CD14-positive monocyte (primary cell): Measurements from ENCODE around the gene CREBL2. TPM values are rescaled to one million over a fixed set of nuclear protein-coding genes. Genes with fewer than 3 reads are reported as not detected.
A peak's percentile ranks its signal among the peaks of the same experiment; 100 is the strongest.

Experiments used
- DNase-seq, 3 donors: peaks; one replicate each; pipeline ENCODE4 v3.0.0-alpha.2; 2011 to 2022
- H2AFZ ChIP-seq: 2 replicates; pipeline ENCODE4 v1.6.0; 2012; ENCODE audit warnings: mild to moderate bottlenecking, low read depth, low read length, inconsistent platforms; ENCODE audit not compliant: insufficient read depth, poor library complexity, severe bottlenecking
- H3K27ac ChIP-seq, 2 donors: 1 replicate in 1 of 2; 2 replicates in 1 of 2; pipeline ENCODE4 v1.5.1; 2012 to 2013; ENCODE audit warnings: low read length in 2 of 2, control low read depth in 1 of 2, inconsistent platforms in 1 of 2, low read depth in 1 of 2, mild to moderate bottlenecking in 1 of 2
- H3K27me3 ChIP-seq, 2 donors: one replicate each; pipeline versions ENCODE4 v1.6.0 to v1.6.1; 2011 to 2013; ENCODE audit warnings: low read length in 2 of 2; ENCODE audit not compliant: control insufficient read depth in 2 of 2, insufficient read depth in 2 of 2
- H3K36me3 ChIP-seq, 2 donors: replicated peaks in 1 of 2; 1 replicate in 1 of 2; 2 replicates in 1 of 2; pipeline versions ENCODE4 v1.5.1 to v1.6.1; 2012 to 2013; ENCODE audit warnings: low read length in 2 of 2, control low read depth in 1 of 2, inconsistent platforms in 1 of 2, mild to moderate bottlenecking in 1 of 2; ENCODE audit not compliant: insufficient read depth in 2 of 2, control insufficient read depth in 1 of 2
- H3K4me1 ChIP-seq, 2 donors: 1 replicate in 1 of 2; 2 replicates in 1 of 2; pipeline versions ENCODE4 v1.5.1 to v1.6.1; 2012 to 2013; ENCODE audit warnings: low read length in 2 of 2, control low read depth in 1 of 2, inconsistent platforms in 1 of 2, mild to moderate bottlenecking in 1 of 2, moderate library complexity in 1 of 2; ENCODE audit not compliant: insufficient read depth in 2 of 2, control insufficient read depth in 1 of 2
- H3K4me2 ChIP-seq: replicated peaks from 2 replicates; pipeline ENCODE3; 2012; ENCODE audit warnings: low read length, moderate library complexity, mild to moderate bottlenecking; ENCODE audit not compliant: poor library complexity, severe bottlenecking; ENCODE audit errors: extremely low read depth
- H3K4me3 ChIP-seq, 3 experiments: fragments of 200-600 bp in 1 of 3; sonication (generic) in 1 of 3; replicated peaks in 1 of 3; 1 replicate in 2 of 3; 2 replicates in 1 of 3; pipeline ENCODE4 v1.5.1; 2011 to 2013; ENCODE audit warnings: low read length in 3 of 3, mild to moderate bottlenecking in 3 of 3, control low read depth in 2 of 3, low read depth in 2 of 3, inconsistent platforms in 1 of 3, moderate library complexity in 1 of 3
- H3K79me2 ChIP-seq: 2 replicates; pipeline ENCODE4 v1.6.0; 2012; ENCODE audit warnings: mild to moderate bottlenecking, control low read depth, inconsistent platforms, low read length, moderate library complexity; ENCODE audit not compliant: insufficient read depth
- H3K9ac ChIP-seq: 2 replicates; pipeline ENCODE4 v1.6.0; 2017; ENCODE audit warnings: low read length, mild to moderate bottlenecking; ENCODE audit not compliant: insufficient read depth, poor library complexity, severe bottlenecking
- H3K9me3 ChIP-seq, 2 donors: replicated peaks in 1 of 2; 1 replicate in 1 of 2; 2 replicates in 1 of 2; pipeline versions ENCODE4 v1.5.1 to v1.6.1; 2012 to 2013; ENCODE audit warnings: low read length in 2 of 2, control low read depth in 1 of 2; ENCODE audit not compliant: control insufficient read depth in 1 of 2, insufficient read depth in 1 of 2
- H4K20me1 ChIP-seq: 2 replicates; pipeline ENCODE4 v1.6.0; 2012; ENCODE audit warnings: mild to moderate bottlenecking, low read length, control low read depth, moderate library complexity; ENCODE audit not compliant: insufficient read depth
- H3K27ac Mint-ChIP-seq, 7 donors: one replicate each; pipeline ENCODE4 v1.8.0; 2020; ENCODE audit warnings: mild to moderate bottlenecking in 7 of 7, mixed read lengths in 7 of 7, moderate library complexity in 6 of 7, inconsistent platforms in 2 of 7
- H3K27me3 Mint-ChIP-seq, 3 donors: one replicate each; pipeline ENCODE4 v1.8.0; 2021 to 2022; ENCODE audit warnings: low read depth in 3 of 3, mild to moderate bottlenecking in 3 of 3, mixed read lengths in 3 of 3, moderate library complexity in 3 of 3, inconsistent platforms in 1 of 3
- H3K36me3 Mint-ChIP-seq, 2 donors: one replicate each; pipeline ENCODE4 v1.8.0; 2020; ENCODE audit warnings: mixed read lengths in 2 of 2, inconsistent platforms in 1 of 2, mild to moderate bottlenecking in 1 of 2
- H3K4me1 Mint-ChIP-seq: one replicate; pipeline ENCODE4 v1.8.0; 2020; ENCODE audit warnings: mild to moderate bottlenecking, mixed read lengths
- H3K4me3 Mint-ChIP-seq, 2 donors: one replicate each; pipeline ENCODE4 v1.8.0; 2020; ENCODE audit warnings: mild to moderate bottlenecking in 2 of 2, mixed read lengths in 2 of 2, moderate library complexity in 1 of 2
- H3K9me3 Mint-ChIP-seq, 7 donors: one replicate each; pipeline ENCODE4 v1.8.0; 2020 to 2022; ENCODE audit warnings: mixed read lengths in 7 of 7, mild to moderate bottlenecking in 6 of 7, moderate library complexity in 6 of 7, inconsistent platforms in 2 of 7
- CTCF ChIP-seq: fragments of 200-600 bp; IDR thresholded peaks from one replicate; pipeline ENCODE4 v1.8.0; 2022; ENCODE audit warnings: antibody characterized with exemption, mild to moderate bottlenecking
- WGBS: methylation state at CpG from one replicate; pipeline ENCODE4 v1.1.5; 2013; ENCODE audit warnings: missing lambda C conversion rate; ENCODE audit not compliant: insufficient coverage; 5-methylcytosine and 5-hydroxymethylcytosine counted together
- intact Hi-C, 2 donors: fragments of 100-400 bp; cut with micrococcal nuclease; formaldehyde crosslinking; loops; one replicate each; pipeline versions ENCODE4 v1.15.0 to v1.15.1; 2023
- polyA plus RNA-seq, 3 donors: library from polyadenylated mRNA; depleted of rRNA in 1 of 3; unstranded in 2 of 3; stranded (reverse) in 1 of 3; fragments of 300-500 nt in 2 of 3; fragments of >200 nt in 1 of 3; fragmentation: Illumina TruSeq in 2 of 3; gene quantifications; 1 replicate in 2 of 3; 2 replicates in 1 of 3; pipeline ENCODE4 v1.2.3, GENCODE V29; 2012 to 2021

Gene CREBL2
- polyA plus RNA-seq, 3 donors: 14.4 to 45.9 (median 38.2) TPM

- Mint-ChIP-seq H3K4me3 (no peak overlapping the region), H3K27me3 (peaks cover 0 to 1% (median 0%) of the 10 kb centered on the region in 3 donors), H3K27ac (no peak overlapping the region), H3K9me3 (peaks cover 24 to 40% (median 31%) of the 10 kb centered on the region in 7 donors), H3K4me1 (no peaks in the 10 kb centered on the region), H3K36me3 (peaks cover 27 to 33% of the 10 kb centered on the region in 2 donors)
- Histone ChIP-seq H3K27ac (no peak overlapping the region), H4K20me1 (no peaks in the 10 kb centered on the region), H3K4me2 (no peak overlapping the region), H3K36me3 (peaks cover 28% of the 10 kb centered on the region in 2 donors), H3K79me2 (no peaks in the 10 kb centered on the region), H3K9me3 (peaks cover 22 to 30% of the 10 kb centered on the region in 2 donors), H3K4me3 (no peak overlapping the region), H3K9ac (no peak overlapping the region), H3K27me3 (no peaks in the 10 kb centered on the region), H3K4me1 (no peaks in the 10 kb centered on the region), H2AFZ (no peak overlapping the region)
- TF ChIP-seq CTCF: no peak
- no CpG with 5 or more reads among the region's 1 CpG for WGBS
- DNase-seq: no peak
- intact Hi-C loops: loop anchor here in 1 of 2 donors (10.0 kb wide), 1 partner anchor 58 kb away; no protein-coding TSS in a partner anchor
Measured at GRCh38 chr12:12646483-12647072, 34.9 kb downstream of the CREBL2 start.

DNA sequence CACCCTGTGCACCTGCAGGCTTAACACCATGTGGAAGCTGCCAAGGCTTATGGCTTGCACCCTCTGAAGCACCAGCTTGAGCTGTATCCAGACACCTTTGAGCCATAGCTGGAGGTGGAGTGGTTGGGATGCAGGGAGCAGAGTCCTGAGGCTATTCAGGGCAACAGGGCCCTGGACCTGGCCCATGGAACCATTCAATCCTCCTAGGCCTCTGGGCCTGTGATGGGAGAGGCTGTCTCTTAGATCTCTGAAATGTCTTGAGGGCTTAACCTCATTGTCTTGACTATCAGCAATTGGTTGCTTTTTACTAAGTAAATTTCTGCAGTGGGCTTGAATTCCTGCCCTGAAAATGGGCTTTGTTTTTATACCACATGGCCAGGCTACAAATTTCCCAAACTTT, 36.6 kb downstream of the CREBL2 start:
- H3K27ac Mint-ChIP-seq: peak overlapping the region in 1 of 7 donors; percentile 33
- Histone ChIP-seq H3K9me3 (peaks cover 22 to 30% of the 10 kb centered on the region in 2 donors), H3K27me3 (no peaks in the 10 kb centered on the region), H3K4me3 (no peak overlapping the region), H3K9ac (no peak overlapping the region), H2AFZ (no peak overlapping the region), H3K27ac (no peak overlapping the region), H3K36me3 (peaks cover 11 to 13% of the 10 kb centered on the region in 2 donors), H3K79me2 (no peaks in the 10 kb centered on the region), H3K4me1 (no peaks in the 10 kb centered on the region), H4K20me1 (no peaks in the 10 kb centered on the region), H3K4me2 (no peak overlapping the region)
- H3K27me3 Mint-ChIP-seq: peaks cover 0 to 1% (median 0%) of the 10 kb centered on the region in 3 donors
- H3K4me3 Mint-ChIP-seq: no peak overlapping the region
- TF ChIP-seq CTCF: no peak
- H3K36me3 Mint-ChIP-seq: peaks cover 10 to 17% of the 10 kb centered on the region in 2 donors
- H3K4me1 Mint-ChIP-seq: no peaks in the 10 kb centered on the region
- no peak for DNase-seq
- intact Hi-C loops: loop anchor here in 1 of 2 donors (10.0 kb wide), 1 partner anchor 57 kb away; no protein-coding TSS in a partner anchor
- peaks cover 24 to 42% (median 34%) of the 10 kb centered on the region in 7 donors for H3K9me3 Mint-ChIP-seq
